Activated CD8-positive, alpha-beta T cell treated with anti-CD3 and anti-CD28 coated beads, Interleukin-2, amount 10 ng/mL, durations not matched to agents 7 days and 5 days (primary cell): ENCODE data around the gene PRAMEF1. TPM values are rescaled to one million over a fixed set of nuclear protein-coding genes. Genes with fewer than 3 reads are reported as not detected.
"Not testable (repeated sequence)": the region's sequence is repeated elsewhere in the genome, so short reads cannot be mapped to it uniquely, and the experiment has no call there.

ENCODE experiments used
- ATAC-seq: fragments of 150-1000 bp; cut with Tn5 transposase; one replicate; pipeline ENCODE4 v1.10.0; 2021; ENCODE audit warnings: moderate library complexity
- CTCF ChIA-PET: fragments of 350-600 bp; sonication (Branson Sonifier 250); formaldehyde crosslinking; loops from one replicate; lab custom pipeline; 2021; ENCODE audit warnings: antibody characterized with exemption; lab: Charles Lee
- POLR2A ChIA-PET: fragments of 350-600 bp; sonication (Branson Sonifier 250); formaldehyde crosslinking; loops from one replicate; lab custom pipeline; 2021; ENCODE audit warnings: antibody characterized with exemption; lab: Charles Lee
- DNase-seq: peaks from one replicate; pipeline ENCODE4 v3.0.0-alpha.2; 2020
- H3K27ac Mint-ChIP-seq: one replicate; pipeline ENCODE4 v1.8.0; 2021; ENCODE audit warnings: mild to moderate bottlenecking, mixed read lengths
- H3K27me3 Mint-ChIP-seq: one replicate; pipeline ENCODE4 v1.8.0; 2021; ENCODE audit warnings: low read depth, mixed read lengths
- H3K36me3 Mint-ChIP-seq: one replicate; pipeline ENCODE4 v1.8.0; 2021; ENCODE audit warnings: low read depth, mixed read lengths
- H3K4me1 Mint-ChIP-seq: one replicate; pipeline ENCODE4 v1.8.0; 2021; ENCODE audit warnings: low read depth, mixed read lengths
- H3K4me3 Mint-ChIP-seq: one replicate; pipeline ENCODE4 v1.8.0; 2021; ENCODE audit warnings: mild to moderate bottlenecking, mixed read lengths
- H3K9me3 Mint-ChIP-seq: one replicate; pipeline ENCODE4 v1.8.0; 2022; ENCODE audit warnings: mixed read lengths; ENCODE audit not compliant: insufficient read depth
- total RNA-seq, 2 experiments: library from RNA; stranded (reverse); gene quantifications; one replicate each; pipeline ENCODE4 v1.2.3, GENCODE V29; 2021

Gene PRAMEF1
- total RNA-seq, 2 experiments from 2014 or later: not detected

DNA sequence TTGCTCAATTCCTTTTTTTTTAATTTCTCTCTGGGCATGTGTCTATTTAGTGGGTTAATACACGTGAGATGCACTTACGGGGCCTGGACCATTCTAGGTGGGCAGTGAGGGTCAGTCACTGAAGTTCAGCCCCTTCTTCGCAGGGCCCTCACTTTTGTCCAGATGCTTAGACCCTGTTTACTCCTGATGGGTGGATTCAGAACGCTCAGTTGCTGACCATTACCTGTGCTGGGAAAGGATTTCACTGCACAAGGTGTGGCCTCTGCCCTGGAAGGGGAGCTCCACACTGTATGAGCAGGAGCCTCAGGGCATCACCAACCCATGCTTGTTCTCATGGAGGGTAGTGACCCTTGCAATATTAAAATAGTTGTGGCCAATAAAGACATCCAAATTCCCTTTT lies 13.1 kb upstream of the PRAMEF1 start:
- no peaks in the 10 kb centered on the region for H3K9me3 Mint-ChIP-seq
- ChIA-PET CTCF (no interaction called here), POLR2A (no interaction called here)
- ATAC-seq: no peak
- H3K36me3 Mint-ChIP-seq: no peaks in the 10 kb centered on the region
- no peaks in the 10 kb centered on the region for H3K4me1 Mint-ChIP-seq
- no peak overlapping the region for H3K27ac Mint-ChIP-seq
- peaks cover 3% of the 10 kb centered on the region for H3K27me3 Mint-ChIP-seq
- no peak for DNase-seq
- no peak overlapping the region for H3K4me3 Mint-ChIP-seq

DNA sequence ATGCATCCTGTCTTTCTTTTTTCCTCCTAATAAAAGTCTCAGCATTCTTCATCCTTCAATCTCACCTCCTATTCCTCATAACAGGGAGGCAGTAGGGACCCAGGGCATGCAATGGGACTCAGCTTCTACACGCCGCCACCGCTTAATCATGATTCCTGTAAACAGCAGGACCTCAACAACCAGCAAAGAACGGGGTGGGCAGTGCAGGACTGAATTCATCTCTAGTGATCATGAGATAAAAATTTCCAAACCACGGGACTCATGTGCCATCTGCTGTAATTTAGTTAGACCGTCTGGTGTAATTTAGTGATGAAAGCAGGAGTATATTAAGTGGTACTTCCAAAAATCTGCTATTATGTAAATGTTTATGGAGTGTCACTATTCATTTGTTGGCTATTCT lies 12.3 kb upstream of the PRAMEF1 start:
- no peak overlapping the region for H3K27ac Mint-ChIP-seq
- ATAC-seq: no peak
- POLR2A ChIA-PET: no interaction called here
- H3K36me3 Mint-ChIP-seq: no peaks in the 10 kb centered on the region
- H3K4me1 Mint-ChIP-seq: no peaks in the 10 kb centered on the region
- CTCF ChIA-PET: no interaction called here
- no peak overlapping the region for H3K4me3 Mint-ChIP-seq
- H3K9me3 Mint-ChIP-seq: no peaks in the 10 kb centered on the region
- DNase-seq: no peak
- H3K27me3 Mint-ChIP-seq: peaks cover 2% of the 10 kb centered on the region

DNA sequence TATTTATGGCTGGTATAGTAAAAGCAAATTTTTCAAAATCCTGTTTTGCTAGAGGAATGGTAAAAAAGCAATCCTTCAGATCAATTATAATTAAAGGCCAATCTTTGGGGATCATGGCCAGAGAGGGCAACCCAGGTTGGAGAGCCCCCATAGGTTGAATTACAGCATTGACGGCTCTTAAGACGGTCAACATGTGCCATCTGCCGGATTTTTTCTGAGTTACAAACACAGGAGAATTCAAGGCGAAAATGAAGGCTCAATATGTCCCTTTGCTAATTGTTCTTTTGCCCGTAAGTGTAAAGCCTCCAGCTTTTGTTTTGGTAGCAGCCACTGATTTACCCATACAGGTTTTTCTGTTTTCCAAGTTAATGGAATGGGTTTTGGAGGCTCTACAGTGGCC lies 9.7 kb upstream of the PRAMEF1 start:
- CTCF ChIA-PET, DNase-seq, H3K36me3 Mint-ChIP-seq, H3K4me1 Mint-ChIP-seq, H3K27ac Mint-ChIP-seq, ATAC-seq, H3K4me3 Mint-ChIP-seq, H3K9me3 Mint-ChIP-seq, POLR2A ChIA-PET, H3K27me3 Mint-ChIP-seq: not testable (repeated sequence)

DNA sequence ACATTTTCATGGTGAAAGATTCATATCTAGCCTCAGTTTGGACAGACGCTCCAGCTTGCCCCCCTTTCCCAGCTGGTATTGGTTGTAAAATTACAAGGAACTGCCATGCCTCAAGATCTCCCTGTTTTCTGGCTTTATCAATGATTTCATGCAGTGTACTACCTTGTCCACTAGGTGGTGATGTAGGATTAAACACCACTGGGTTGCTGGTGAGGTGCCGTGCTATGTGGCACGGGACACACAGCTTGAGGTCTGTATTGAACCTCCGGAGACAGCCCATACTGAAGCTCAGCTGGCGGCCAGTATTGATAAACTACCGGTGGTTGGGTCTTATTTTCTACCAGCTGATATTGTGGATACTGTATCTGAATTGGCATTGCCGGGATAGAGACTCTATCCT lies 7.4 kb upstream of the PRAMEF1 start:
- CTCF ChIA-PET, H3K4me1 Mint-ChIP-seq, H3K9me3 Mint-ChIP-seq, ATAC-seq, H3K36me3 Mint-ChIP-seq, H3K27ac Mint-ChIP-seq, H3K27me3 Mint-ChIP-seq, H3K4me3 Mint-ChIP-seq, POLR2A ChIA-PET, DNase-seq: not testable (repeated sequence)

DNA sequence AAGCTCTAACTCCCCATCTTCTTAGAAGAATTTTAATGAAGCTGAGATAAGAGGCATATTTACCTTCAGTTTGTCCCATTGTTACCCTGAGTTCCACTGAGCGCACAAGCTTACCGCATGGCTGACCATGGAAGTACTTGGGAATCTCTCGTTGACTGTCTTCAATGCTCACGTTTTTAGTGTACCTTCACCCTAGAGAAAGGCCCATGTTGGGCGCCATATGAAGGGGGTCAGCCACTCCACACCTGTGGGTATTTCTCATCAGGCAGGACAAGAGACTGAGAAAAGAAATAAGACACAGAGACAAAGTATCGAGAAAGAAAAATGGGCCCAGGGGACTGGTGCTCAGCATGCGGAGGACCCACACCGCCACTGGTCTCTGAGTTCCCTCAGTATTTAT lies 6.5 kb upstream of the PRAMEF1 start:
- H3K9me3 Mint-ChIP-seq, H3K27me3 Mint-ChIP-seq, DNase-seq, H3K4me3 Mint-ChIP-seq, H3K36me3 Mint-ChIP-seq, CTCF ChIA-PET, H3K27ac Mint-ChIP-seq, POLR2A ChIA-PET, ATAC-seq, H3K4me1 Mint-ChIP-seq: not testable (repeated sequence)

DNA sequence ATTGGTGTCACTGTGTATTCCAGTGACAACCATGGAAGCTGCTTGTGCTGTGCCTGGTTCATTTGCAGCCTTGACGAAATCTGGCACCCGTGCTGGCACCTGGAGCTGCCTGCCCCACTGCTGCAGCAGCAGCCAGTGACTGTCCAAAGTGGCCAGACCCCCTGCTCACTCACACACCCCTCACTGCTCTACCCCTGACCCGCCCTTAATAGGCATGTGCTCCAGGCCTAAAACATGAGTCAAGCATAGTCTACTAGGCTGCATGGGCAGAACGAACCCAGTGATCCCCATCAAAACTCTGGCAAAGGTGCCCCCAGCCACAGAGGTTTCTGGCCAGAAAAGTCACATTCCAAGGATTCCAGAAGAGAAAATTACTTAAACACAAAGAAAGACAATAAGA lies 7.7 kb downstream of the PRAMEF1 start:
- no peaks in the 10 kb centered on the region for H3K4me1 Mint-ChIP-seq
- CTCF ChIA-PET: no interaction called here

DNA sequence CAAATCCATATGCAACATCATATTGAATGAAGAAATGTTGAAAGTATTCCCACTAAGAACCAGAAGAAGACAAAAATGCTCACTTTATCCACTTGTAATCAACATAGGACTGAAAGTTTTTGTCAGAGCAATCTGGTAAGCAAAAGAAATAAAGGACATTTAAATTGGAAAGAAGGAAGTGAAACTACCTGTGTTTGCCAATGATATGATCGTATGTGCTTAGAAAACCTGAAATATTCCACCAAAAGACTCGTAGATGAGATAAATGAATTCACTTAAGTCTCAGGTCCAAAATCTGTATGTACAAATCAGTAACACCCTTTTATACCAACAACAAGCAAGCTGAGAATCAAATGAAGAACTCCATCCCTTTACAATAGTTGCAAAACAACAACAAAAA lies 8.5 kb downstream of the PRAMEF1 start:
- Mint-ChIP-seq H3K4me3 (no peak overlapping the region), H3K27ac (no peak overlapping the region), H3K27me3 (peaks cover 14% of the 10 kb centered on the region), H3K4me1 (no peaks in the 10 kb centered on the region), H3K36me3 (no peaks in the 10 kb centered on the region), H3K9me3 (no peaks in the 10 kb centered on the region)
- CTCF ChIA-PET: no interaction called here
- POLR2A ChIA-PET: no interaction called here
- DNase-seq (no peak), ATAC-seq (no peak)

More for the DNA sequence above, 7.7 kb downstream of the PRAMEF1 start:
- Mint-ChIP-seq H3K4me3 (no peak overlapping the region), H3K36me3 (no peaks in the 10 kb centered on the region), H3K27ac (no peak overlapping the region), H3K9me3 (no peaks in the 10 kb centered on the region), H3K27me3 (peaks cover 12% of the 10 kb centered on the region)
- DNase-seq: no peak
- POLR2A ChIA-PET: no interaction called here
- no peak for ATAC-seq

DNA sequence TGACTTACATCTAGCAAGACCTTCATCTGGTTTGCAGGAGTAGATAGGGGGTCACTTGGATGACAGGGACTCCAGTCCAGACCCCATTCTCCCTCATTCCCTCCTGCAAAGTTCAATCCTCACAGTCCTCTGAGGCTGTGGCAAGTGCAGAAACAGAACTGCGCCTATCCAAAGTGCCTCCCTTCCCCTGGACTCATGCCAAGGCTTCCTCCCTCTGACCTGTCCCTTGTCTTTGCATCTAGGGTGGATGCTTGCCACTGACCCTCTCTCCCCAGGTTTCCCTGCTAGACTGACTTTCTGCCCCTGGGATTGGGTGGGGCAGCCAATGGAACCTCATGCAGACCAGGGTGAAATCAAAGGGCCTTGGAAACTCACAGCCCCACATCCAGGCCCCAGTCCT lies 18.7 kb downstream of the PRAMEF1 start:
- ChIA-PET POLR2A (no interaction called here), CTCF (no interaction called here)
- Mint-ChIP-seq H3K27ac (no peak overlapping the region), H3K27me3 (peaks cover 11% of the 10 kb centered on the region), H3K9me3 (no peaks in the 10 kb centered on the region), H3K36me3 (no peaks in the 10 kb centered on the region), H3K4me3 (no peak overlapping the region), H3K4me1 (no peaks in the 10 kb centered on the region)
- no peak for ATAC-seq
- no peak for DNase-seq

DNA sequence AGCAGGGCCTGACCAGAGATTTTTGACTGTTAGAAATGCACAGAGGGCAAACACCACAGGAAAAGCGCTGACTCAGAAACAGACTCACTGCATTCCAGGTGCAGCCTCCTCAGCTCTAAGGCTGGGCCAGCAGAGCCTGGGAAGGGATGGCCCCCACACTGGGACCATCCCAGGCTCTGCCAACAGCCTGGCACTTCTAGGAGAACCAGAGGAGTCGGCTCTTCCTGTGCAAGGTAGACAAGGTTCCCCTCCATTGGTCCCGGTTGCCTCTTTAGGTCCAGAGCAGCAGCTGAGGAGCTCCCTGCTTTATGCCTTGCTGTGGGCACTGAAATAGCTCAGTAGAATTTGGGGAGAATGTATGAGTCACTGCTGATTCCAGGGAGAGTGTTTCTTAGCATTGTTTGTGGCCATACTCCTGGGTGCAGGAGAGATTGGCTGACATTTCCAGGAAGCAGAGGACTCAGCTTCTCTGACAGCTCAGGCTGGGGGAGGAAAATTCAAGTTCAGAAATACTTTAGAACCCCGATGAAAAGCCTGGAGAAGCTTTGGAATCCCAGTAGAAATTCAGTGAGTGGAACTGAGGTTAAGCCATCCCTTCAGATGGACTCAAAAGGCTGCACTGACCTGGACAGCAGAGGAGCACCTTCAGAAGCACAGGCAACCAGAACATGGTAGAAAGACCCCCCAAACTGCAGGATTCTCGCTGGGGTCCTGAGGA lies 19.7 kb downstream of the PRAMEF1 start:
- H3K36me3 Mint-ChIP-seq: no peaks in the 10 kb centered on the region
- CTCF ChIA-PET: no interaction called here

DNA sequence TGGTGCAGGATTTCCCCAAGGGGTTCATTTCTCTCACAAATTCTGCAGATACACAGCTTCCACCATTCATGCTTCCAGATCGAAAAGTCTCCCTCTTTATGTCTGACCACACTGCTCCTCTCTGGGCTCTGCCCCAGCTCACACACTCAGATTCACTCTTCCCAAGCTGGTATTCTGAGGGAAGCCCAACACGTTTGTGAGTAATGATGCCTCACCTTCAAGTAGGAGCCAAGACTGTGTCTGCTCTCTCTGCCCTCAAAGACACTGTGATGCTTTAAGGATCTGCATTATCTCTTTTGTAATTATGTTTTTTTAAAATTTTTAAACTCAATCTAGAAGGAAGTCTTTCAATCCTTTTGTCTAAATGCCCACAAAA lies 20.2 kb downstream of the PRAMEF1 start:
- ChIA-PET CTCF (no interaction called here), POLR2A (no interaction called here)
- ATAC-seq (no peak), DNase-seq (no peak)
- H3K4me1 Mint-ChIP-seq: no peaks in the 10 kb centered on the region
- H3K27me3 Mint-ChIP-seq: peaks cover 8% of the 10 kb centered on the region
- H3K27ac Mint-ChIP-seq: no peak overlapping the region
- no peaks in the 10 kb centered on the region for H3K9me3 Mint-ChIP-seq
- no peak overlapping the region for H3K4me3 Mint-ChIP-seq
- H3K36me3 Mint-ChIP-seq: no peaks in the 10 kb centered on the region

More for the DNA sequence above, 19.7 kb downstream of the PRAMEF1 start:
- Mint-ChIP-seq H3K4me3 (no peak overlapping the region), H3K27ac (no peak overlapping the region), H3K9me3 (no peaks in the 10 kb centered on the region), H3K27me3 (peaks cover 8% of the 10 kb centered on the region), H3K4me1 (no peaks in the 10 kb centered on the region)
- POLR2A ChIA-PET: no interaction called here
- ATAC-seq (no peak), DNase-seq (no peak)

DNA sequence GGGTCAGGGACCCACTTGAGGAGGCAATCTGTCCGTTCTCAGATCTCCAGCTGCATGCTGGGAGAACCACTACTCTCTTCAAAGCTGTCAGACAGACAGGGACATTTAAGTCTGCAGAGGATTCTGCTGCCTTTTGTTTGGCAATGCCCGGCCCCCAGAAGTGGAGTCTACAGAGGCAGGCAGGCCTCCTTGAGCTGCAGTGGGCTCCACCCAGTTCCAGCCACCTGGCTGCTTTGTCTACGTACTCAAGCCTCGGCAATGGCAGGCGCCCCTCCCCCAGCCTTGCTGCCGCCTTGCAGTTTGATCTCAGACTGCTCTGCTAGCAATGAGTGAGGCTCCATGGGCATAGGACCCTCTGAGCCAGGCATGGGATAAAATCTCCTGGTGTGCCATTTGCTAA lies 27.9 kb downstream of the PRAMEF1 start:
- ATAC-seq, H3K27ac Mint-ChIP-seq, CTCF ChIA-PET, DNase-seq, H3K9me3 Mint-ChIP-seq, H3K4me1 Mint-ChIP-seq, POLR2A ChIA-PET, H3K36me3 Mint-ChIP-seq, H3K27me3 Mint-ChIP-seq, H3K4me3 Mint-ChIP-seq: not testable (repeated sequence)

DNA sequence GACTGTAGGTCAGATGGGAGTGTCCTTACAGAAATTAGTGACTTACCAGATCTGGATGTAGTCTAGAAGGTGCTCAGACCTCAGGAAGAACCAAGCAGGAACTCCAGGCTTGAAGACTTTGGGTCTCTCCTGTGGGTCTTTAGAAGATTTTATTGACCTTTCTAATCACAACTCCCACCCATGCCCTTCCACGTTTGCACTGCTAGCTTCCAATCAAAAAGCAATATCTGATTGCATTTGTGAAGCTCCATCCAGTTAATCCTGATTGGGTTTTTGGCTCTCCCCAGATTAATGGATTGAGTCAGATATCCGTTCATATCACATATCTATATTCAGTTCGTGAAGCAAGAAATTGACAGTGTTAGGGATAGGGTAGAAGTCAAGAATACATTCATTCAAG lies 40.1 kb downstream of the PRAMEF1 start, which contains the start of gene PRAMEF11:
Gene PRAMEF11 (minus strand): TSS at position 101 of the 400 bp plus-strand sequence. CDS start 2,621 bp downstream, outside the sequence.
- H3K27me3 Mint-ChIP-seq, DNase-seq, H3K4me1 Mint-ChIP-seq, H3K4me3 Mint-ChIP-seq, H3K9me3 Mint-ChIP-seq, ATAC-seq, POLR2A ChIA-PET, H3K36me3 Mint-ChIP-seq, CTCF ChIA-PET, H3K27ac Mint-ChIP-seq: not testable (repeated sequence)

DNA sequence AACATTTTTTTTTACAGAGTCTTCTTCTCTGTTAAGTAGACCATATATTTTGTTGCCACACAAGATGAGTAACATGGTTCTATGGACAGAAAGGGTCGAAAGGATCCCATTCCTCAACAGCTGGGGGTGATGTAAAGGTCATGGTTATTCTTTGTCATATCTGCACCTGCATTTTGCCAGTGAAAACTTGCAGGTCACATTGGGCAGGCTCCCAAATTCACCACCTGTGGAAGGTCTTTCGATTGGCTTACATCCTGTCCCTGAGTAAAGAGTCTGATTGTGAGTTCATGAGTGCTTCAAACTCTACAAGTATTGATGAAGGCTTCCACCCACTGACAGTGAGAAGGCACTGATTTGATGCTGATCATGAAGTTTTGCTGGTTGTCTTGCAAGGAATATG lies 42.1 kb downstream of the PRAMEF1 start:
- DNase-seq, H3K27ac Mint-ChIP-seq, CTCF ChIA-PET, H3K4me1 Mint-ChIP-seq, H3K4me3 Mint-ChIP-seq, H3K27me3 Mint-ChIP-seq, H3K9me3 Mint-ChIP-seq, POLR2A ChIA-PET, H3K36me3 Mint-ChIP-seq, ATAC-seq: not testable (repeated sequence)
